WTC11 (cell line): ENCODE measurements around the gene TRMT44. TPM values are rescaled to one million over a fixed set of nuclear protein-coding genes. Genes with fewer than 3 reads are reported as not detected.

Experiments
- ATAC-seq: fragments of 200-7000 bp; cut with Tn5 transposase; 2 replicates; pipeline ENCODE4 v1.10.0; 2021; ENCODE audit warnings: mild to moderate bottlenecking, moderate library complexity
- CTCF ChIA-PET: fragments of 300-600 bp; sonication (Branson Sonifier 250); formaldehyde crosslinking; loops from one replicate; lab custom pipeline; 2021; ENCODE audit warnings: antibody characterized with exemption; lab: Charles Lee
- POLR2A ChIA-PET: fragments of 350-600 bp; sonication (Branson Sonifier 250); formaldehyde crosslinking; loops from one replicate; lab custom pipeline; 2021; ENCODE audit warnings: antibody characterized with exemption; lab: Charles Lee
- DNase-seq: peaks from one replicate; pipeline ENCODE4 v3.0.0; 2021; ENCODE audit warnings: low spot score
- H3K27ac Mint-ChIP-seq: 2 replicates; pipeline ENCODE4 v1.8.0; 2021; ENCODE audit warnings: mixed read lengths
- H3K27me3 Mint-ChIP-seq: 2 replicates; pipeline ENCODE4 v1.8.0; 2021; ENCODE audit warnings: low read depth, mild to moderate bottlenecking, moderate library complexity, mixed read lengths
- H3K36me3 Mint-ChIP-seq: 2 replicates; pipeline ENCODE4 v1.8.0; 2021; ENCODE audit warnings: mixed read lengths
- H3K4me1 Mint-ChIP-seq: 2 replicates; pipeline ENCODE4 v1.8.0; 2022; ENCODE audit warnings: mixed read lengths
- H3K4me3 Mint-ChIP-seq: 2 replicates; pipeline ENCODE4 v1.8.0; 2021; ENCODE audit warnings: mild to moderate bottlenecking, moderate library complexity, mixed read lengths
- H3K9me3 Mint-ChIP-seq: 2 replicates; pipeline ENCODE4 v1.8.0; 2021; ENCODE audit warnings: mixed read lengths
- ARID4B ChIP-seq: sonication (generic); formaldehyde crosslinking; IDR thresholded peaks from 2 replicates; pipeline ENCODE4 v1.8.0; 2023; ENCODE audit warnings: missing genetic modification reagents, mild to moderate bottlenecking, borderline replicate concordance
- ATF3 ChIP-seq: sonication (generic); formaldehyde crosslinking; conservative IDR thresholded peaks from 2 replicates; pipeline ENCODE4 v1.8.1; 2022; ENCODE audit warnings: mild to moderate bottlenecking, missing genetic modification reagents
- ATF6 ChIP-seq: sonication (generic); formaldehyde crosslinking; IDR thresholded peaks from 2 replicates; pipeline ENCODE4 v1.8.1; 2023; ENCODE audit warnings: mild to moderate bottlenecking, missing genetic modification reagents
- CBFB ChIP-seq: sonication (generic); formaldehyde crosslinking; IDR thresholded peaks from 2 replicates; pipeline ENCODE4 v1.8.1; 2022; ENCODE audit warnings: mild to moderate bottlenecking, low read depth, missing genetic modification reagents
- CTCF ChIP-seq: fragments of 200-600 bp; IDR thresholded peaks from 2 replicates; pipeline ENCODE4 v1.8.0; 2022; ENCODE audit warnings: antibody characterized with exemption
- ERG ChIP-seq: fragments of 250-450 bp; sonication (Bioruptor Pico); IDR thresholded peaks from 2 replicates; pipeline ENCODE4 v1.8.0; 2021; ENCODE audit warnings: mild to moderate bottlenecking
- GABPB1 ChIP-seq: sonication (generic); formaldehyde crosslinking; IDR thresholded peaks from 2 replicates; pipeline ENCODE4 v1.8.1; 2023; ENCODE audit warnings: mild to moderate bottlenecking, missing genetic modification reagents
- GTF2I ChIP-seq: fragments of 250-450 bp; sonication (Bioruptor Pico); conservative IDR thresholded peaks from 2 replicates; pipeline ENCODE4 v1.4.0; 2021; ENCODE audit warnings: mild to moderate bottlenecking
- MYBL2 ChIP-seq: sonication (generic); formaldehyde crosslinking; IDR thresholded peaks from 2 replicates; pipeline ENCODE4 v1.8.1; 2023; ENCODE audit warnings: mild to moderate bottlenecking, moderate library complexity, missing genetic modification reagents
- NR1H2 ChIP-seq: sonication (generic); formaldehyde crosslinking; IDR thresholded peaks from 2 replicates; pipeline ENCODE4 v1.9.0; 2021; ENCODE audit warnings: mild to moderate bottlenecking, moderate library complexity, missing genetic modification reagents
- PREB ChIP-seq: sonication (generic); formaldehyde crosslinking; IDR thresholded peaks from 2 replicates; pipeline ENCODE4 v1.8.1; 2022; ENCODE audit warnings: mild to moderate bottlenecking, missing genetic modification reagents, moderate library complexity, borderline replicate concordance
- PRRX2 ChIP-seq: fragments of 250-450 bp; sonication (Bioruptor Pico); IDR thresholded peaks from 2 replicates; pipeline ENCODE4 v1.8.0; 2021; ENCODE audit warnings: mild to moderate bottlenecking
- TEAD1 ChIP-seq: sonication (generic); formaldehyde crosslinking; IDR thresholded peaks from 2 replicates; pipeline ENCODE4 v1.8.0; 2022; ENCODE audit warnings: mild to moderate bottlenecking, missing genetic modification reagents
- USF1 ChIP-seq: sonication (generic); formaldehyde crosslinking; IDR thresholded peaks from 2 replicates; pipeline ENCODE4 v1.8.0; 2022; ENCODE audit warnings: mild to moderate bottlenecking, missing genetic modification reagents
- ZNF138 ChIP-seq: sonication (generic); formaldehyde crosslinking; conservative IDR thresholded peaks from 2 replicates; pipeline ENCODE4 v1.8.1; 2022; ENCODE audit warnings: mild to moderate bottlenecking, moderate library complexity, missing genetic modification reagents
- ZNF263 ChIP-seq: sonication (generic); formaldehyde crosslinking; IDR thresholded peaks from 2 replicates; pipeline ENCODE4 v1.8.1; 2022; ENCODE audit warnings: low read depth, mild to moderate bottlenecking, moderate library complexity, missing genetic modification reagents
- ZNF416 ChIP-seq: fragments of 250-450 bp; sonication (Bioruptor Pico); IDR thresholded peaks from 2 replicates; pipeline ENCODE4 v1.9.0; 2021; ENCODE audit warnings: mild to moderate bottlenecking, inconsistent platforms
- ZNF512 ChIP-seq: sonication (generic); formaldehyde crosslinking; IDR thresholded peaks from 2 replicates; pipeline ENCODE4 v1.8.1; 2022; ENCODE audit warnings: missing genetic modification reagents, borderline replicate concordance
- total RNA-seq: library from RNA; stranded (reverse); gene quantifications from 3 replicates; pipeline ENCODE4 v1.2.3, GENCODE V29; 2021

The TRMT44 gene
- total RNA-seq, 1 experiment from 2014 or later: 28.4 TPM

GRCh38 chr4:8516061-8516573, 75.5 kb downstream of the TRMT44 start:
- no peak for TF ChIP-seq ATF3 (CRISPR knock-in tag)
- Mint-ChIP-seq H3K9me3 (peaks cover 30% of the 10 kb centered on the region), H3K4me3 (no peak overlapping the region), H3K27ac (no peak overlapping the region), H3K27me3 (no peaks in the 10 kb centered on the region), H3K36me3 (peaks cover 18% of the 10 kb centered on the region), H3K4me1 (no peaks in the 10 kb centered on the region)
- ChIA-PET POLR2A (no interaction called here), CTCF (no interaction called here)
- ATAC-seq: no peak
- DNase-seq: no peak

GRCh38 chr4:8516996-8517550, 76.5 kb downstream of the TRMT44 start:
- H3K4me3 Mint-ChIP-seq: no peak overlapping the region
- ChIA-PET POLR2A (no interaction called here), CTCF (no interaction called here)
- peaks cover 18% of the 10 kb centered on the region for H3K36me3 Mint-ChIP-seq
- H3K4me1 Mint-ChIP-seq: no peaks in the 10 kb centered on the region
- no peak overlapping the region for H3K27ac Mint-ChIP-seq
- DNase-seq (no peak), ATAC-seq (no peak)
- peaks cover 30% of the 10 kb centered on the region for H3K9me3 Mint-ChIP-seq
- no peaks in the 10 kb centered on the region for H3K27me3 Mint-ChIP-seq
- TF ChIP-seq ERG (CRISPR knock-in tag): no peak
- TF ChIP-seq MYBL2 (CRISPR knock-in tag): no peak
- TF ChIP-seq PREB (CRISPR knock-in tag): no peak
- TF ChIP-seq ATF6: no peak
- TF ChIP-seq ZNF138: no peak
- no peak for TF ChIP-seq ZNF263 (CRISPR knock-in tag)
- TF ChIP-seq GABPB1 (CRISPR knock-in tag): no peak

GRCh38 chr4:8517946-8518345, 77.4 kb downstream of the TRMT44 start:
- H3K27me3 Mint-ChIP-seq: no peaks in the 10 kb centered on the region
- no peak for ATAC-seq
- TF ChIP-seq PRRX2 (no peak), CBFB (CRISPR knock-in tag) (no peak), ARID4B (CRISPR knock-in tag) (no peak), TEAD1 (CRISPR knock-in tag) (no peak), GTF2I (CRISPR knock-in tag) (no peak), CTCF (no peak), USF1 (CRISPR knock-in tag) (no peak), ZNF416 (no peak), ZNF512 (CRISPR knock-in tag) (no peak), NR1H2 (CRISPR knock-in tag) (no peak)

More at GRCh38 chr4:8517946-8518345, 77.4 kb downstream of the TRMT44 start:
- Mint-ChIP-seq H3K36me3 (peaks cover 9% of the 10 kb centered on the region), H3K9me3 (peaks cover 22% of the 10 kb centered on the region), H3K4me3 (no peak overlapping the region), H3K27ac (no peak overlapping the region), H3K4me1 (no peaks in the 10 kb centered on the region)
- DNase-seq: no peak
- POLR2A ChIA-PET: no interaction called here
- CTCF ChIA-PET: no interaction called here
